ENCODE measurements around the gene CX3CL1.

CX3CL1 gene

GRCh38 chr16:57386381-57386951 is 14.2 kb downstream of the CX3CL1 start:
- Histone ChIP-seq H3K4me3 (replicated peaks; ENCODE audit: insufficient read depth, low read length) (no peak overlapping the region), H3K27me3 (ENCODE audit: insufficient read depth, poor library complexity, severe bottlenecking) (no peaks in the 10 kb centered on the region), H3K27ac (replicated peaks) (no peak overlapping the region)
- no peak for DNase-seq (ENCODE audit: low read depth in 1 of 2, low spot score in 1 of 2)
- no peak for TF ChIP-seq SPI1 (IDR thresholded peaks at IDR 0.05; ENCODE audit: borderline replicate concordance, low read depth)
- no peak for TF ChIP-seq POLR2AphosphoS5 (IDR thresholded peaks at IDR 0.05; ENCODE audit: low read depth)
- no peak for TF ChIP-seq GABPA (IDR thresholded peaks at IDR 0.05; ENCODE audit: low read depth)
- TF ChIP-seq, protein P1, sequence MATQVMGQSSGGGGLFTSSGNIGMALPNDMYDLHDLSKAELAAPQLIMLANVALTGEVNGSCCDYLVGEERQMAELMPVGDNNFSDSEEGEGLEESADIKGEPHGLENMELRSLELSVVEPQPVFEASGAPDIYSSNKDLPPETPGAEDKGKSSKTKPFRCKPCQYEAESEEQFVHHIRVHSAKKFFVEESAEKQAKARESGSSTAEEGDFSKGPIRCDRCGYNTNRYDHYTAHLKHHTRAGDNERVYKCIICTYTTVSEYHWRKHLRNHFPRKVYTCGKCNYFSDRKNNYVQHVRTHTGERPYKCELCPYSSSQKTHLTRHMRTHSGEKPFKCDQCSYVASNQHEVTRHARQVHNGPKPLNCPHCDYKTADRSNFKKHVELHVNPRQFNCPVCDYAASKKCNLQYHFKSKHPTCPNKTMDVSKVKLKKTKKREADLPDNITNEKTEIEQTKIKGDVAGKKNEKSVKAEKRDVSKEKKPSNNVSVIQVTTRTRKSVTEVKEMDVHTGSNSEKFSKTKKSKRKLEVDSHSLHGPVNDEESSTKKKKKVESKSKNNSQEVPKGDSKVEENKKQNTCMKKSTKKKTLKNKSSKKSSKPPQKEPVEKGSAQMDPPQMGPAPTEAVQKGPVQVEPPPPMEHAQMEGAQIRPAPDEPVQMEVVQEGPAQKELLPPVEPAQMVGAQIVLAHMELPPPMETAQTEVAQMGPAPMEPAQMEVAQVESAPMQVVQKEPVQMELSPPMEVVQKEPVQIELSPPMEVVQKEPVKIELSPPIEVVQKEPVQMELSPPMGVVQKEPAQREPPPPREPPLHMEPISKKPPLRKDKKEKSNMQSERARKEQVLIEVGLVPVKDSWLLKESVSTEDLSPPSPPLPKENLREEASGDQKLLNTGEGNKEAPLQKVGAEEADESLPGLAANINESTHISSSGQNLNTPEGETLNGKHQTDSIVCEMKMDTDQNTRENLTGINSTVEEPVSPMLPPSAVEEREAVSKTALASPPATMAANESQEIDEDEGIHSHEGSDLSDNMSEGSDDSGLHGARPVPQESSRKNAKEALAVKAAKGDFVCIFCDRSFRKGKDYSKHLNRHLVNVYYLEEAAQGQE (IDR thresholded peaks at IDR 0.05; ENCODE audit: insufficient replicate concordance, low read depth) = no peak
- TF ChIP-seq, protein P2, sequence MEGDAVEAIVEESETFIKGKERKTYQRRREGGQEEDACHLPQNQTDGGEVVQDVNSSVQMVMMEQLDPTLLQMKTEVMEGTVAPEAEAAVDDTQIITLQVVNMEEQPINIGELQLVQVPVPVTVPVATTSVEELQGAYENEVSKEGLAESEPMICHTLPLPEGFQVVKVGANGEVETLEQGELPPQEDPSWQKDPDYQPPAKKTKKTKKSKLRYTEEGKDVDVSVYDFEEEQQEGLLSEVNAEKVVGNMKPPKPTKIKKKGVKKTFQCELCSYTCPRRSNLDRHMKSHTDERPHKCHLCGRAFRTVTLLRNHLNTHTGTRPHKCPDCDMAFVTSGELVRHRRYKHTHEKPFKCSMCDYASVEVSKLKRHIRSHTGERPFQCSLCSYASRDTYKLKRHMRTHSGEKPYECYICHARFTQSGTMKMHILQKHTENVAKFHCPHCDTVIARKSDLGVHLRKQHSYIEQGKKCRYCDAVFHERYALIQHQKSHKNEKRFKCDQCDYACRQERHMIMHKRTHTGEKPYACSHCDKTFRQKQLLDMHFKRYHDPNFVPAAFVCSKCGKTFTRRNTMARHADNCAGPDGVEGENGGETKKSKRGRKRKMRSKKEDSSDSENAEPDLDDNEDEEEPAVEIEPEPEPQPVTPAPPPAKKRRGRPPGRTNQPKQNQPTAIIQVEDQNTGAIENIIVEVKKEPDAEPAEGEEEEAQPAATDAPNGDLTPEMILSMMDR (IDR thresholded peaks at IDR 0.05; ENCODE audit: insufficient read depth, low read length) = no peak

- TF ChIP-seq, protein P1 (IDR thresholded peaks at IDR 0.05; ENCODE audit: insufficient replicate concordance, low read depth) = no peak
- TF ChIP-seq POLR2AphosphoS5 (IDR thresholded peaks at IDR 0.05; ENCODE audit: low read depth) (no peak), GABPA (IDR thresholded peaks at IDR 0.05; ENCODE audit: low read depth) (no peak), SPI1 (IDR thresholded peaks at IDR 0.05; ENCODE audit: borderline replicate concordance, low read depth) (no peak)
- TF ChIP-seq, protein P2 (IDR thresholded peaks at IDR 0.05; ENCODE audit: insufficient read depth, low read length) = no peak
- no peaks in the 10 kb centered on the region for H3K27me3 ChIP-seq (ENCODE audit: insufficient read depth, poor library complexity, severe bottlenecking)
- no peak overlapping the region for H3K4me3 ChIP-seq (replicated peaks; ENCODE audit: insufficient read depth, low read length)
- H3K27ac ChIP-seq (replicated peaks) = no peak overlapping the region
- no peak for DNase-seq (ENCODE audit: low read depth in 1 of 2, low spot score in 1 of 2)
Observed at GRCh38 chr16:57387598-57388354, 15.5 kb downstream of the CX3CL1 start.

DNA sequence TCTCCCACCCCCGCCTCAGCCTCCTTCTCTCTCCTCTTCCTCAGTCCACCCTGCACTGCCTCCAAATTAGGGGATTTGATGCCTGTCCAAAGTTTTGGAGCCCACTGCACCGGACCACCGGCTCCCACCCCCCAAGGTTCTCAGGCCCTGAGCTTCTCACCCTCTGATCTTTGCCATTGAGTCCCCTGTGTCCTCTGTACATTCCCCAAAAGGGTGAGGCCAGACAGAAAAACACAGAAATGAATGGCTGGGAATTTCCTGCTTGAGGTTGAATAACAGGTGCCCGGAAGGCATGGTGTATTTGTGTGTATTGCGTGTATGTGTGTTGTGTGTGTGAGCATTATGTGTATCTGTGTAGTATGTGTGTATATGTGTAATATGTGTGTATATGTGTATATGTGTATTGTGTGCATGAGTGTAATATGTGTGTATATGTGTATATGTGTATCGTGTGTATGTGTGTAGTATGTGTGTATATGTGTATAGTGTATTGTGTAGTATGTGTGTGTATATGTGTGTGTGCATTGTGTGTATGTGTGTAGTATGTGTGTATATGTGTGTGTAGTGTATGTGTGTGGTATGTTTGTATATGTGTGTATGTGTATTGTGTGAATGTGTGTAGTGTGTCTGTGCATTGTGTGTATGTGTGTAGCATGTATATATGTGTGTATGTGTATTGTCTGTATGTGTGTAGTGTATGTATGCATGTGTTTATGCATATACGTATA is 16.2 kb downstream of the CX3CL1 start:
- Histone ChIP-seq H3K4me3 (replicated peaks; ENCODE audit: insufficient read depth, low read length) (no peak overlapping the region), H3K27ac (replicated peaks) (no peak overlapping the region), H3K27me3 (ENCODE audit: insufficient read depth, poor library complexity, severe bottlenecking) (no peaks in the 10 kb centered on the region)
- TF ChIP-seq POLR2AphosphoS5 (IDR thresholded peaks at IDR 0.05; ENCODE audit: low read depth) = no peak
- no peak for TF ChIP-seq GABPA (IDR thresholded peaks at IDR 0.05; ENCODE audit: low read depth)
- TF ChIP-seq, protein P2 (IDR thresholded peaks at IDR 0.05; ENCODE audit: insufficient read depth, low read length) = no peak
- TF ChIP-seq, protein P1 (IDR thresholded peaks at IDR 0.05; ENCODE audit: insufficient replicate concordance, low read depth) = no peak
- TF ChIP-seq SPI1 (IDR thresholded peaks at IDR 0.05; ENCODE audit: borderline replicate concordance, low read depth) = no peak
- no peak for DNase-seq (ENCODE audit: low read depth in 1 of 2, low spot score in 1 of 2)
